ENCODE data around the gene RNF144B.

Gene RNF144B

DNA sequence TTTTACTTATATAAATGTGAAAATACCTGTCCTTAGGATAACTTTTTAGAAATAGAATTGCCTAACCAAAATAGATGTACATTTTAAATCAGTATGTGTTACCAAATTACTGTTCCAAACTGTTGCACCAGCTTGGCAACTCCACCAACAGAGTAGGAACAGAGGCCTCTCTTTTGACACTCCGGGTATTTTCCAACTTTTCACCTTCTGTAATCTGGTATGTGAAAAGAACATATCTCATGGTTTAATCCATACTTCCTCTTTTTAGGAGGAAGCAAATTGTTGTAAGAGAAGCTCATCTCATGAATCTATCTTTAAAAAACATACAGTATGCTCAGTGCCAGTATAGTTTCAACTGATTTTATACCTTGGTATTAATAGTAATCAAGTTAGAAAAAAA is 24.9 kb downstream of the RNF144B start:
- DNase-seq, result no peak

DNA sequence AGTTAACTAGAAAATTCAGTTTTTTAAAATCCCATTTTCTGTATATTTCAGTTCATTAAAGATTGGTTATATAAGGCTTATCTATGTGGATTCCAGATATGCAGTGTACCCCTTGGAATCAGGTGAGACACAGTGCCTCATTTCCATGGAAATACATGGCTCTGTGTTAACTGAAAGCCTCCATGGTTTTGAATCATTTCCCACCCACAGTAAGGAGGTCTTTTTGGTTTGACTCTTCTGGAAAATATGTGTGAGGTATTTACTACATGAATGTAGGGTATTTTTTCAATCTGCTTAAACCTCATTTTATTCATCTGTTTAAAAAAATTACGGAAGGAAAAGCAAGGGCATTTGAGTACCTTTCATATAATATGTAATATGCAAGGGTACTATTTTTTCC is 25.5 kb downstream of the RNF144B start:
- DNase-seq, result no peak

DNA sequence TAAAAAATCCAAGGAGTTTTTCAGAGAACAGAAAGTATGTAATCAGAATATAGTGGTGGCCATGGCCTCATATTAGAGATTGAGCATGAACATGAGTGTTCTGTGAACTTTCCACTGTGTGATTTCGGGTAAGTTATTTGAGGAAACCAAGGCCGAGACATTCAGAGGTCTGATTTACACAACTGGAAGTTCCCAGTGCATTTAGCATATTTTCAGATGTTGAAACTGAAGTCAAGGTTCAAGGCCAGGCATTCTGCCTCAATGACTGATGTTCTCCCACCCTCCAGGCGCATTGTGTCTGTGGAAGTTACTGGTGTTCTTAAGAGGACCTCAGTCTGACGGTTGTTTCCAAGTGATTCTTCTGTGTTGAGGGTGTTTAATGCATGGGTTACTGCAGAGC is 26.2 kb downstream of the RNF144B start:
- no peak for DNase-seq

DNA sequence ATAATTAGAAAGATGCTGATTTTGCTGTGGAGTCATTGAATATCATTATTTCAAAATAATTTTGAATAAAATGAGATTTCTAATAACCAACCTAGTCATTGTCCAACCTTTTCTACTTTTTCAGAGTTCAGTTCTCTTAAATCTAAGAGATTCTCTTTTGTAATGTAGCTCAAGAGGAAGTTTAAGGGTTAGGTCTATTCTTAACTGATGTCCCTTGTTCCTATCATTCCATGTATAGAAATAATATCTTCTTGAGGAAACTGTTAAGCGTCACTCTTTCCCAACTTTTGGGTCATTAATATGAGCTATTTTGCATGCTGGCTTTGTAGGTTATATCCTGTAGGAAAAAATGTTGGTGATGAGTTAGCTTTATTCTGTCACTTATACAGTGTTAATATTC is 27.0 kb downstream of the RNF144B start:
- no peak for DNase-seq

DNA sequence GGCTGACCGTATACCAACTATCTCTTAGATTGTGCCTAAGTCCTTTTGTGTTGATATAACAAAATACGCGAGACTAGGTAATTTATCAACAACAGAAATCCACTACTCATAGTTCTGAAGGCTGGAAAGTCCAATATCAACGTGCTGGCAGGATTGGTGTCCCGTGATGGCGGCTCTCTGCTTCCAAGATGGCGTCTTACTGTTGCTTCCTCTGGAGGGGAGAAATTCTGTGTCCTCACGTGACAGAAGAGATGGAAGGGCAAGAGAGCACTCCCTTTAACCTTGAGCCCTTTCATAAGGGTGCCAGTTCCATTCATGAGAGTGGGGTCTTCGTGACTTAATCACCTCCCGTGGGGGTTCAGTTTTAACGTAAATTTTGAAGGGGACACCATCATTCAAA is 28.1 kb downstream of the RNF144B start:
- no peak for DNase-seq

DNA sequence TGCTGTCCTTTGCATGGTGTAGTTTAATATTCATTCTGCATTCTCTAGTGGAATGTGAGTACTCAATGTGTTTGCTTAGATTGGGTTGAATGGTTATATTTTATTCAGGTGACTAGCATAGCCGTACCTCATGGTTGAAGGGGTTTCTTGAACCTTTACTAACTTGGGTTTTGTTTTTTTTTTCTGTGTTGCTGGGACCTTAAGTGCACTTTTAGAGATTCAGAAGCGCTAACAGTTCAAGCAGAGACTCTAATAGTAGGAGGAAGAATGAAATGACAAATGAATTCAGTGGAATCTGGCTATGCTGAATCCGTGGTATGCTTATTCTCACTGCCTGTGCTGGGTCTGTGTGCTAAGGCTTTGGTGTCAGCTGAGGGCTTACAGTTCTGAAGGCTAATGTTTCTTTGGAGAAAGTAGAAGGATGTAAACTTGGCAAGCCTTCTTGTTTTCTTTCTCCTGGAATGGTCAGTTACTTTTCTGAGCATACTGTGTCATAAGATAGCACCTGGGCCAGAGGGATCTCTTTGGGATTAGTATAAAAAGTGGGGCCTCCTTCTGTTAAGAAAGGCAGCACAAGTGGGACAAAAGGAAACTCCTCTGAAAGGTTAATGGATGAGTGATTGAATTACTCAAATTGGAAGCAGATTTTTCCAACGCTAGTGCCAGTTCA is 28.7 kb downstream of the RNF144B start:
- no peak for DNase-seq

DNA sequence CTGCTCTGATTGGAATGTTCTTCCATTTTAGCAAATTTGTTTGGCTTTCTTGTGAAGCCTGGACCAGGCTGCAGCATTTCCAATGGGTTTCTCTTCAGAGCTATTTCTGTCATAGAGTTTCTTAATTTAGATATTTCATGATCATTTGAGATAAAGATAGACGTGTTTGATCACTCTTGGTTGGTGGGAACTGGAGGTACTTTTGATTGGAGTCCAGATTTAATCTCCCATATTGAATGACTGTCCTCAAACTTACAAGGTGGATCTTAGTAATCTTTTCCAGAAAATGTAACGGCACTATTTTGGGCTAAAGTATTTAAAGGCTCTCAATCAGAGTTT is 29.2 kb downstream of the RNF144B start:
- DNase-seq, result no peak

DNA sequence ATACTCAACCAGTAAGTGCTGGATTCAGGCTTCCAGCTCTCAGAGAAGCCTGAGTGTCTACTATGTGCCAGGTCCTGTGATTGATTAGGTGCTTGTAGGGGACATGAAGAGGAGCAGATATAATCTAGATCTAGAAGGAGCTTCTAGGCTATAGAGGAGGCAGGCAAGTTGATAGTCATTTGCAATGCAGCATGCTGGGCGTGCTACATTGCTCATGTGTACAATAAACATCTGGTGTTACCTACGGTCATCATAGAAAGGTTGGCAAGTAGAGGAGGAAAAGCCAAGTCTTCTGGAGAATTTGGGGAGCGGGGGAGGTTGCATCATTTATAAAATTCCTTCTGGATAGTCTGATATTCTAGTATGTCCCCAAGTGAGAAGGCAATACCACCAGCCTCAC is 33.2 kb downstream of the RNF144B start:
- no peak for DNase-seq

DNA sequence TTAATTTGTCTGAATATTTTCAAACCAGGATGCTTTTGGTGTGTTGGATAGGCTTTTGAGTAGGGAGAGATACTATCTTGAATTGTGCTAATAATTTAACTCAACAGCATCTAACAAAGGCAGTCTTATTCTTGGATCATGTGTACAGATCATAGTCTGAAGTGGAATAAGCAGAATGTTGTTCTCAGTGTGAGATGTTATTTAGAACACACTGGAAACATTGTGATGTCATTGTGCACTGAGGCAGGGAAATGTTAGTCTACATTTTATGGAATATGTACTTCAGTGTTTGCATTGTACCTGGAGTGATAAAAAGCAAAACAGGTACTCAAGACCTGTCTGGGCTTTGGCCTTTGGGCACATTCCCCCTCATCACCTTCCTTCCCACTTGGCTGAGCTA is 35.0 kb downstream of the RNF144B start:
- no peak for DNase-seq

DNA sequence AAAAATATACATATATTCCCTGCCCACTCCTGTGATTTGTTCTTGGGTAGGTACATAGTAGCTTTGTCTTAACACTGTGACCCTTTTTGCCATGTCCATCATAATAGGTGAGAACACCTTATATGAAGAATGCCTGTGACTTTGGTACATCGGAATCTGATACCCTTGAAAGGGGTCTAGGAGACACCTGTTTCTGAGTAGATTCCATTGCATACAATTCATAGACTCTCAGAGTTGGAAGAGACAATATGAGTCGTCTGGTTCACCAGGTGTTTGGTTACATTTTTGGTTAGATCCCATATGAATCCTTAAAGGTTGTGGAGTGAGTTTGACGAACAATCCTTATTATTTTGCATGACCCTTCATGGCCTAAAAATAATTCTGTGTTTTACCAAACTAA is 36.3 kb downstream of the RNF144B start:
- DNase-seq, result no peak

DNA sequence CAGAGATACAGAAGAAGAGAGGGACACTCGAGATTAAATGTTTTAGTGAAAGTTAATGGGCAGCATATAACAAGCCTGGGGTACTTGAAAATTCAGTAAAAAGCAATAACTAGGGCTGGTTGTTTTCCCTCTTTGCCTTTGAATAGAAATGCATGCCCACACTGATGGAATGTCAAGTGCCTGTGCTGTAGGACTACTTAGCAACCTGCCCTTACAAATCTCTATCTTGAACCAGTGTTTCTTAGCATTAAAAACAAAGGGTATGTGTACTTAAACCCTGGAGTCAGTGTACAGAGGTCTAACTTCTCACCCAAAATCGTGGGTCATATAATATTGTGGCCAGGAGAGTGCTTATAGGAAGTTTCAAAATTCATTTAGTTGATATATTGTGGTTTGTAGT is 37.1 kb downstream of the RNF144B start:
- no peak for DNase-seq

DNA sequence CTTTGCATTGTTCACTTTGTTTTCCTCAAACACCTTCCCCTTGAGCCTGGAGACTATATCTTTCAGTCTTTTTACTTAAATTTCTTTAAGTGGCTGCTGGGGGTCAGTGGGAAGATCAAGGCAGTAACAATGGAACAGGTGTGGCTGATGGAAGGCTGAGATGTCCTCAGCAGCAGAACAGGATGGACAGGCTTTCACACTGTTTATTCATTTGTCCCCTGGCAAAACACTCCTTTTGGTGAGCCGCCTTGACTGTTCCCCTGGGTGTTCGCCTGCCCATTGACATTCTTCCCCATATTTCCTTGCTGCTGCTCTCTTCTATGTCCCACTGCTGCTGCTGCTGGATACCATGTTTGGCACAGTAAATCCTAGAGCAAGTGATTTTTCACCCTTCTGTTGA is 38.1 kb downstream of the RNF144B start:
- no peak for DNase-seq

DNA sequence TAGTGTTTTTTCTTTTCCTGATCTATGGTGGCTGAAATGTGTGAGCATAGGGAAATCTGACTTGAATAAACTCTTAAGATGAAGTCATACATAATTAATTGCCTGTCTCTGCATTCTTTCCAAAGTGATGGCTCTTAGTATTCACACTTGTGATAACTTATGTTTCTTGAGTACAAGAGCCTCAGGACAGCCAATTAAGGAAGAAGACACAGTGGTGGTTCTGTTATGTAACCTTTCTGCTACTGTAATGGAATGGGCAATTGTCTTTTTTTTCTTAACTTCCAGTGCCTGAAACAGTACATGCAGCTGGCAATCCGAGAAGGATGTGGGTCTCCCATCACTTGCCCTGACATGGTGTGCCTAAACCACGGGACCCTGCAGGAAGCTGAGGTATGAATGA is 40.1 kb downstream of the RNF144B start:
- DNase-seq, result no peak

DNA sequence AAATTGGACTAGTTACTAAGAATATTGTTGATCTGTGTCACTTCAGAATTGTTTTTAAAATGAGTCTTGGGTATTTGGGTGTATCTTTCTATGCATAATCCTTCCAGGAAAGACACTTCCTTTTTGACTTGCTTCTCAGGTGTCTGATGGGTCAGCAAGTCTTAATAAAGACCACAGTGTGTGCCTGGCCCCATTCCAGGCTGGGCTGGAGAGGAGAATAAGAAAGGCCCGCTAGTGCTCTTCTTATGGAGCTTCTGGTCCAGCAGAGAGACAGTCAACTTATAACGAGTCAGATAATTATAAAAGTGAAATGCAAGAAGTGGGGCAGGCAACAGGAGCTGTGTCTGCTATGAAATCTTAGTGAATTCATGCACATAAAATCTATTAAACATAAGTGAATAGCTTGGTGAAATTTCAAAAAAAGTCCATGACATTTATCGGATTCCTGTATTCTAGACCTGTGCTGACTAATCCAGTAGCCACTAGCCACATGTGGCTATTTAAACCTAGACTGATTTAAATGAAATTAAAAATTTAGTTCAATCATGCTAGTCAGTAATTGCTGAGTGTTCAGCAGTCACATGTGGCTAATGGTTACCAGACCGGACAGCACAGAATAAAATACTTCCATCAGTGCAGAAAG is 42.6 kb downstream of the RNF144B start:
- DNase-seq, result no peak

DNA sequence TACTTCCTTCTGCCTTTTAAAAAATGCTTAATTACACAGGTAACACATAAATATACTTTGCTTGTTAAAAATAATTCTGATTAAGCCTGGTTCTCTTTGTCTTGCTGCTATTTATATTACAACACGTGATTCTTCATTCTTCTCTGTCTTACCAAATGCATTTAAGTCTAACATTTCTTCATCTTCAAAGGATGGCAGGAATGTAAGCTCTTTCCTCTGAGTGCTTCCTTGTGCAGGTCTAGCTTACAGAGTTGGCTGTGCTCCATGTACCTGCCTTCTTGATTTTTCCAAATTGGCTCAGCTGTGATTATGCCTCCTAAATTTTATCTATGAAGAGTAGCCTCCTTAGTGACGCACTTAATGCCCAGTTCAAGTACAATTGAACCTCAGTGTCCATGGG is 44.4 kb downstream of the RNF144B start:
- DNase-seq, result no peak

DNA sequence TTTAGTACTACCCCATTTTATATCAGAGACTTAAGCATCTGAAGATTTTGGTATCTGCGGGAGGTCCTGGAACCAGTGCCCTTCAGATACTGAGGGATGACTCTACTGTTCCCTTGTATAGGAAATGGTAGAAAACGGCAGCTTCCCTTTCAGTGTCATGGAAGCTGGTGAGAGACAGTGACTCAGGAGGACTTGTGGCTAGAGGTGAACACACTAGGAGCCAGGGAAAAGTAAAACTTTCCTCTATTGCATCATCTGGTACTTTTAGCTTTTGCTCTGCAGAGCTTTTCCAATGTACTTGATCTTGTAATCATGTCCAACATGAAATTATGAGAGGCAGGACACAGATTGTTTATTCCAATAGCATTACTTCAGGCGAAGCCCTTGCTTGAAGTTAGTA is 45.0 kb downstream of the RNF144B start:
- no peak for DNase-seq

DNA sequence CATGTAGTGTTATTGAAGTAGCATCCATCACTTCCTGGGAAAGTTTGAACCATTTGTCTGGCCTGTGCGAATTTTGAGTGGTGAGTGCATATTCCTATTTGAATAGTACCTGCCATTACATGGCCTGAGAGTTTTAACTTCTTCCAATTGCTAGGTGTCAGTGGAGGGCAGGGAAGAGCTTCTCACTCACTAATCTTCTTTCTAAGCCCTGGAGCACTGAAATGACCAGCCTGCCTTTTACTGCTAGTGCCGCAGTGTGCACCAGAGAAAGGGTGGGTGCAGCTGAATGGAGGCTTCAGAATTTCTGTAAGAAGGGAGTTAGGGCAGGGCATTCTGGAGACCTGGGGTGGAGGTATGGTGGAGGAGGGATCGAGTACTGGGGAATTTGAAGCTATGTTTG is 45.5 kb downstream of the RNF144B start:
- no peak for DNase-seq

DNA sequence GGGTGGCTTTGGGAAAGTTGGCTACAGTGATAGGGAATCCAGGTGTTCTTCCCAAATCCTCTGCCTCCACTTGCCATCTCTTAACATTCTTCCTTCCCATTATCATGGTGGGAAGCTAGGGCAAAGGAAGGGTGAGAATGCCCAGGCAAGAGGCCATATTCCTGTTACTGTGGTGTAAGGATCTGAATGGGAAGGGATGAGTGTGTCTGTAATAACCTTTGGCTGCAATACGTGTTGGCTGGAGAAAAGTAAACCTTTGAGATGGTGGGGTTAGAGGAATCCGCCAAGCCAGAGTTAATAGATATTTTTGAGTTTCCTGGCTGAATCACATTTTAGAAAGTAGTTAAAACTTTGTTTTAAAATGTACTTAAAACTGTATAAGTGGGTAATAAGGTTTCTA is 45.9 kb downstream of the RNF144B start:
- DNase-seq, result no peak

DNA sequence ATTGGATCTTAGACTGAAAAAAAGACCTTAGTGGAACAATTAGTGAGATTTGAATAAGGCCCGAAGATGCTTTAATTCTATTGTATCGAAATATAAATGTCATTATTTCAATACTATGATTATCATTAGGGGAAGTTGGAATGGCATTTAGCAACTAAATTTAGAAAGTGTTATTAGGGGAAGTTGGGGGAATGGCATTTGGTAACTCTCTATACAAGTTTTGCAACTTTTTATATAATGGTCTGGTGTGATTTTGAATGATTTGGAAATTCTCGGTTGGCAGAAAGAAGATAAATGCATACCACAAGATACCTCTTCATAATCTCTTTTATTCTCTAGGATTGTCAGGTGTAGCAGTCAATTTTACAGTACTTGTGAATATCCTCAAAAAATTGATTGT is 49.2 kb downstream of the RNF144B start:
- DNase-seq, result no peak

DNA sequence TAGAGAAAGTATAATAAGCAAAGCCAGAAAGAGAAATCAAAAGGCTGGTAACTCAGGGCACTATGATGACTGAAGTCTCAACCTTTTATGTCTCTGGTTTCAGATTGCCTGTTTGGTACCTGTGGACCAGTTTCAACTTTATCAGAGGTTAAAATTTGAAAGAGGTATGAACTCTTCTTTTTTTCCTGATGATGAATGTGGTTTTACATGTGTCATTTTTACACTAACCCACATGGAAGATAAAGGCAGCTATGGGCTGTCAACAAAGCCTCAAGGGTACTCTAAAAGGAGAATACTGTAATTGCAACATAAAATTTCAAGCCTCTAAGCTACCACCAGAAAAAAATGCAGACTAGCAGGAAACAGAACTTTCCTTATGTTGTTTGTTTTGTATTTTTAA is 52.4 kb downstream of the RNF144B start:
- DNase-seq, result no peak

DNA sequence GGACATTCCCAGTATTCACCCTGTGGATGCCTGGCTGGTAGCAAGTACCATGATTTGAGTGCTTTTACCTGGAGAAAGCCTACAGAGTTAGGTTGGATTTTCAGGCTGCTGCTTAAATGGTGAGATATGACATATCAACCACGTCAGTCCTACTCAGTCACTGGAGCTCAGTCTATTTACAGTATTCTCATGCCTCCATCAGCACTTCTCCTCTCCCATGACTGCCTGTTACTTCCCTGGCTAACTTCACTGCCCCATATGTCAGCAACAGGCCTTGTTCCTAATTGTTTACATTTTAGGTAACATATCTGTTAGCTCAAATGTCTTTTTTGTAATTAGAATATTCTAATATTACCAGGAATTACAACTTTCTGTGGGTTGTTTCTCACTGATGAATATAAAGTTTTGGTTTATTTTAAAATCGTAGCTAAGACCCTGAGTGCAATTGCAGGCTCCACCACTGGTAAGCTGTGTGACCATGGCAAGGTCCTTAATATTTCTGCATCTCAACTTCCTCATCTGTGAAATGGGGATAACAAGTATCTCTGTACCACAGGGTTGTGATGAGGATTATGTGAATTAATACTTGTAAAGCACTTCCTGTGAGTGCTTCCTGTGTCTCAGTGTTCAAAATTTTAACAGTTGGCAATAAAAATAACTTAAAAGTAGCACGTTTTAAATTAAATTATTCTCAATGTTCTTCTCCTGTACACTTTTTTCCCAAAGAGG is 54.3 kb downstream of the RNF144B start:
- DNase-seq, result no peak

DNA sequence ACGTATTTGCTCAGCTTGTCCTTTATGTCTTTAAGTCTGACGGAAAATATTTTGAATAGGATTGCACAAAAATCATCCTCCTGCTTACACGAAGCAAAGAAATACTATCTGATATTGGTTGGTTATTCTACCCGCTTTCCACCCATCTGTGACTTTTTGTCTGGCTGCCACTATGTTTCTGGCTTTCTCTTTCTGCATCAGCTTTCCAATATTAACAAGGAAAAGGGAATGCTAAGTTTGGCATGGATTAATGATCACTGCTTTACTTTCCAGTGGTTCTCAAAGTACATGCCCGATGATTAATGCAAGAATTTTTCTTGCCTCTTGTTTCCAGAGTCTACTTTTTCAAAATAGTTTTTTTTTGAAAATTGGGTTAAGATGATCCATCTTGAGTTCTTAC is 57.0 kb downstream of the RNF144B start:
- DNase-seq, result no peak

DNA sequence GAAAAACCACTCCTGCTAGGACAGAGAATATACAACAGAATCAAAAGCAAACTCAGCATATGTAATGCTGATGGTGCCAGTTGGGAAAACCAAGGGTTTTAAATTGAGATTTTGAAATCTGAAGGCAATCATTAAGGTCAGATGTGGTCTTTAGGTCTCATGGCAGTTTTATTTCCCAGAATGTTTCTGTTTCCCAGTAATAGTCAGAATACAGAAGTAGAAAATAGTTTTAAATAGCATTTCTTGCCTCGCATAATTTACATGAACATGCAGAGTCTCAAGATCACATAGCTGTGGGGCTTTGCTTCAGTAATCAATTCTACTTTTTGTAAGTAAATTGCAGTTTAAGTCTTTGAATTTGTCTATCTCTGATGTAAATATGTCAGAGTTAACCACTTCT is 58.1 kb downstream of the RNF144B start:
- no peak for DNase-seq

DNA sequence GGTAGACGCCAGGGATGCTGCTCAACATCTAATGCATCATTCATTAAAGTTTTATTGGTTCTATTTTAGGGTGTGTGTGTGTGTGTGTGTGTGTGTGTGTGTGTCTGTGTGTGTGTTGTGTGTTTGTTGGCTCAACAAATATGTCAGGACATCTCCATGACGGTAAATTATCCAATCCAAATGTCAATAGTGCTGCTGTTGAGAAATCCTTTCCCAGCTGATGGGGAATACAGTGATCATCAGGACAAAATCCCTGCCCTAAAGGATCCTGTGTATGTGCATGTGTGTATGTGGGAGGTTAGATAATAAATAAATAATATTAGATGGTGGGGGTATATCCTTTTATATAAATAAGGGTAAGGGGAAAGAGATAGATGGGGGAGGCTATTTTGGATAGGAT is 59.6 kb downstream of the RNF144B start:
- no peak for DNase-seq

DNA sequence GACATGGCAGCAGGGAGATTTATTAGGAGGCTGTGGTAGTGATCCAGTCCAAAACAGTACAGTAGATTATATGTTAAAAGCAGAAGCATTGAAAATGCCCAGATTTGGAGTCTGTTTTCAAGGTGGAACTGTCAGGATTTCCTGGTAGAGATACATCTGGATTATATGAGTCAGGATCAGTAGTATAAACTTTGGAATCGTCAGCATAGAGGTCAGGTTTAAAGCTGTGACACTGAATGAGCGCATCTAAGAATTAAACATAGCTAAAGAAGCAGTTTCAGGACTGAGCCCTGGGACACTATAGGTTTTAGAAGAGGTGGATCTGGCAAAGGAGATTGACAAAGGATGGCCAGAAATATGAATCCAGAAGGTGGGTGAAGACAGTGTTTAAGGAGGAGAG is 60.4 kb downstream of the RNF144B start:
- DNase-seq, result no peak
